ENCODE results near the gene NEMP1.
"Not testable (repeated sequence)": the region's sequence is repeated elsewhere in the genome, so short reads cannot be mapped to it uniquely, and the experiment has no call there.

NEMP1 gene

GRCh38 chr12:57057067-57057751 lies 21.4 kb downstream of the NEMP1 start:
- Histone ChIP-seq H3K9me3 (ENCODE audit: control insufficient read depth, insufficient read depth, low read length) (no peaks in the 10 kb centered on the region), H3K4me3 (ENCODE audit: low read depth, low read length) (no peak overlapping the region), H3K4me1 (ENCODE audit: control insufficient read depth, insufficient read depth, low read length) (no peaks in the 10 kb centered on the region), H3K27me3 (ENCODE audit: control insufficient read depth, insufficient read depth, low read length) (no peaks in the 10 kb centered on the region), H3K36me3 (ENCODE audit: control insufficient read depth, insufficient read depth, low read length) (peaks cover 33% of the 10 kb centered on the region), H3K9ac (ENCODE audit: low read depth, low read length) (no peak overlapping the region)

- no peaks in the 10 kb centered on the region for H3K27me3 ChIP-seq (ENCODE audit: control insufficient read depth, insufficient read depth, low read length)
- peaks cover 32% of the 10 kb centered on the region for H3K36me3 ChIP-seq (ENCODE audit: control insufficient read depth, insufficient read depth, low read length)
- H3K4me1 ChIP-seq (ENCODE audit: control insufficient read depth, insufficient read depth, low read length): no peaks in the 10 kb centered on the region
- no peak overlapping the region for H3K9ac ChIP-seq (ENCODE audit: low read depth, low read length)
- no peaks in the 10 kb centered on the region for H3K9me3 ChIP-seq (ENCODE audit: control insufficient read depth, insufficient read depth, low read length)
- no peak overlapping the region for H3K4me3 ChIP-seq (ENCODE audit: low read depth, low read length)
Observed at GRCh38 chr12:57055824-57056223, 22.8 kb downstream of the NEMP1 start.

DNA sequence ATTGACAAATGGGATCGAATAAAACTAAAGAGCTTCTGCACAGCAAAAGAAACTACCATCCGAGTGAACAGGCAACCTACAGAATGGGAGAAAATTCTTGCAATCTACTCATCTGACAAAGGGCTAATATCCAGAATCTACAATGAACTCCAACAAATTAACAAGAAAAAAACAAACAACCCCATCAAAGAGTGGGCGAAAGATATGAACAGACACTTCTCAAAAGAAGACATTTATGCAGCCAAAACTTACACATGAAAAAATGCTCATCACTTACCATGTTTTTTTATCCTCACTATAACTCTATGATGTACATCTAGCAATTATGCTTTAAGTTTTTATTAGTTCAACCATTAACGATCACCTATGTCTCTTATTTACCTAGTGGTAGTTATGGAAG lies 24.7 kb downstream of the NEMP1 start:
- H3K9me3 ChIP-seq (ENCODE audit: control insufficient read depth, insufficient read depth, low read length): not testable (repeated sequence)

DNA sequence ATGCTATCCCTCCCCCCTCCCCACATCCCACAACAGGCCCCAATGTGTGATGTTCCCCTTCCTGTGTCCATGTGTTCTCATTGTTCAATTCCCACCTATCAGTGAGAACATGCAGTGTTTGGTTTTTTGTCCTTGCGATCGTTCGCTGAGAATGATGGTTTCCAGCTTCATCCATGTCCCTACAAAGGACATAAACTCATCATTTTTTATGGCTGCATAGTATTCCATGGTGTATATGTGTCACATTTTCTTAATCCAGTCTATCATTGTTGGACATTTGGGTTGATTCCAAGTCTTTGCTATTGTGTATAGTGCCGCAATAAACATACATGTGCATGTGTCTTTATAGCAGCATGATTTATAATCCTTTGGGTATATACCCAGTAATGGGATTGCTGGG lies 25.4 kb downstream of the NEMP1 start:
- not testable (repeated sequence) for H3K27me3 ChIP-seq (ENCODE audit: control insufficient read depth, insufficient read depth, low read length); H3K9ac ChIP-seq (ENCODE audit: low read depth, low read length)

More for the DNA sequence above, 24.7 kb downstream of the NEMP1 start:
- not testable (repeated sequence) for H3K4me1 ChIP-seq (ENCODE audit: control insufficient read depth, insufficient read depth, low read length); H3K27me3 ChIP-seq (ENCODE audit: control insufficient read depth, insufficient read depth, low read length); H3K4me3 ChIP-seq (ENCODE audit: low read depth, low read length); H3K9ac ChIP-seq (ENCODE audit: low read depth, low read length)
- peaks cover 14% of the 10 kb centered on the region for H3K36me3 ChIP-seq (ENCODE audit: control insufficient read depth, insufficient read depth, low read length)

DNA sequence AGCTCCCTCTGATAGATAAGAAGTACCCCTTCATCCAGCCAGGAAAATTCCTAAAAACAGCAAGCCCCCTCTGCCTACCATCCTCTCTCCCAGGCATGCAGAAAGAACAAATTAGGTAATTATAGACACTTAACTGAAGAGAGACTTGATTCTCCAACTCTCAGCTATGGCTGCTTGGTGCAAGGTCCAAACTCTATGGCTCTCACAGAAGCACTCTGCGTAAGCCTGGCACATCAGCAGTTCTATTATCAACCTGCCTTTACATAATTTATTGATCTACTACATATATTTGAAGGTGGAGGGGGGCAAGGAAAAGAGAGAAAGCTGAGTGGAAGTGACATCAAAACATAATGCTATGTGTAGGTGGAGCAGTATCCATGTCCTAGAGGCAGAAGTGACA lies 27.6 kb downstream of the NEMP1 start:
- Histone ChIP-seq H3K9me3 (ENCODE audit: control insufficient read depth, insufficient read depth, low read length) (no peaks in the 10 kb centered on the region), H3K4me3 (ENCODE audit: low read depth, low read length) (no peak overlapping the region), H3K36me3 (ENCODE audit: control insufficient read depth, insufficient read depth, low read length) (no peaks in the 10 kb centered on the region), H3K27me3 (ENCODE audit: control insufficient read depth, insufficient read depth, low read length) (no peaks in the 10 kb centered on the region), H3K4me1 (ENCODE audit: control insufficient read depth, insufficient read depth, low read length) (no peaks in the 10 kb centered on the region), H3K9ac (ENCODE audit: low read depth, low read length) (no peak overlapping the region)

More for the DNA sequence above, 25.4 kb downstream of the NEMP1 start:
- not testable (repeated sequence) for H3K4me1 ChIP-seq (ENCODE audit: control insufficient read depth, insufficient read depth, low read length); H3K4me3 ChIP-seq (ENCODE audit: low read depth, low read length); H3K9me3 ChIP-seq (ENCODE audit: control insufficient read depth, insufficient read depth, low read length); H3K36me3 ChIP-seq (ENCODE audit: control insufficient read depth, insufficient read depth, low read length)

- H3K4me3 ChIP-seq (ENCODE audit: low read depth, low read length): no peak within 1 kb of the TSS
- H3K27me3 ChIP-seq (ENCODE audit: control insufficient read depth, insufficient read depth, low read length): no peaks in the 10 kb centered on the region
- H3K4me1 ChIP-seq (ENCODE audit: control insufficient read depth, insufficient read depth, low read length): no peaks in the 10 kb centered on the region
- H3K36me3 ChIP-seq (ENCODE audit: control insufficient read depth, insufficient read depth, low read length): no peaks in the 10 kb centered on the region
- no peak within 1 kb of the TSS for H3K9ac ChIP-seq (ENCODE audit: low read depth, low read length)
- H3K9me3 ChIP-seq (ENCODE audit: control insufficient read depth, insufficient read depth, low read length): no peaks in the 10 kb centered on the region
Observed at GRCh38 chr12:57049890-57050289, 28.7 kb downstream of the NEMP1 start, which contains the start of gene MYO1A. Gene MYO1A, minus strand, starts transcription at chr12:57050129. Its CDS starts 1,806 bp downstream, at chr12:57048323.

DNA sequence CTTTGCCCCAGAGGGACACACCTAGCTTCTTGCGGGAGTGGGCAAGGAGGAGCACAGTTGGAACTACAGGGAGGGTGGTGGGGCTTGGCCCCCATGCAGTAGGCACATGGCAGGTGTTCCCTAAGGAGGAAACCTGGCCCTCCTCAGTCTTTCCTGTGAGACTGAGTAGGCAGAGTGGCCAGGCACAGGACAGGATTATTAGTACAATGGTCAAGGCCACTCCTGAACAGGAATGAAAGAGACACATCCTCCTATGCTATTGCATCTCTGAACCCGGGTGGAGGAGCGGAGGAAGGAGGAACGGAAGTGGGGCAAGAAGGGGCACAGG lies 29.5 kb downstream of the NEMP1 start:
- Histone ChIP-seq H3K36me3 (ENCODE audit: control insufficient read depth, insufficient read depth, low read length) (no peaks in the 10 kb centered on the region), H3K9me3 (ENCODE audit: control insufficient read depth, insufficient read depth, low read length) (no peaks in the 10 kb centered on the region), H3K27me3 (ENCODE audit: control insufficient read depth, insufficient read depth, low read length) (no peaks in the 10 kb centered on the region)

DNA sequence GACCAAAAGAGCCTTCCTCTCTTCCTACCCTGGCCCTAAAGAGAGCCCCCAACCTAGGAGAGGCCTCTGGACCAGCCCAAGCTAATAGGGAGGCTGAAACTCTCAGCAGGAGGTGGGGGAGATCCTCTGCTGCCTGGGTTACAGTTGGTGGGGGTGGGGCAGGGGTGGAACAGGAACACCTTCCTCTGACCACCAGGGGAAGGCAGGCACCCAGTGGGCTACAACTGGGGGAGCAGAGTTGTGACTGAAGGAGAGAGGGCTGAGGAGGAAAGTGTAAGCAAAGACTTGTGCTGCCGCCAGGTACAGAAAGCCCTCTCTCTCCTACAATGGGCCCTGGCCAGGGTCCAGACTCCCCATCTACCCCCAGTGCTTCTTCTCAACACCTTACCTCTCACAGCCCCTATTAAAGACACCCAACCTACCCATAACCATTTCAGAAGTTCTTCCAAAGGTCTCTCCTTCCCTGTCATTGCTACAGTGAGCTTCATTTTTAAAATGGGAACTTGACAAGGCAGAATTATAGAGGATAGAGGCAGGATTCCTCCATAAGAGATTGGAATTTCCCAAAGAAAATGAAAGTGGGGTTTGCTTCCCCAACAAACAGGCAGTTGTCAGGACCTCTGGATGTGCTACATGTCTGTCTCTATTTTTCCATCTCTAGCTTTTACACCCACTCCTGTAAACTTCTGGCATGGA lies 30.0 kb downstream of the NEMP1 start:
- Histone ChIP-seq H3K36me3 (ENCODE audit: control insufficient read depth, insufficient read depth, low read length) (no peaks in the 10 kb centered on the region), H3K9ac (ENCODE audit: low read depth, low read length) (no peak overlapping the region), H3K4me1 (ENCODE audit: control insufficient read depth, insufficient read depth, low read length) (no peaks in the 10 kb centered on the region), H3K4me3 (ENCODE audit: low read depth, low read length) (no peak overlapping the region), H3K27me3 (ENCODE audit: control insufficient read depth, insufficient read depth, low read length) (no peaks in the 10 kb centered on the region), H3K9me3 (ENCODE audit: control insufficient read depth, insufficient read depth, low read length) (no peaks in the 10 kb centered on the region)

More for the DNA sequence above, 29.5 kb downstream of the NEMP1 start:
- Histone ChIP-seq H3K9ac (ENCODE audit: low read depth, low read length) (no peak overlapping the region), H3K4me3 (ENCODE audit: low read depth, low read length) (no peak overlapping the region), H3K4me1 (ENCODE audit: control insufficient read depth, insufficient read depth, low read length) (no peaks in the 10 kb centered on the region)

GRCh38 chr12:57047981-57048380 lies 30.6 kb downstream of the NEMP1 start:
- no peak overlapping the region for H3K4me3 ChIP-seq (ENCODE audit: low read depth, low read length)
- H3K36me3 ChIP-seq (ENCODE audit: control insufficient read depth, insufficient read depth, low read length): no peaks in the 10 kb centered on the region
- no peaks in the 10 kb centered on the region for H3K4me1 ChIP-seq (ENCODE audit: control insufficient read depth, insufficient read depth, low read length)
- no peak overlapping the region for H3K9ac ChIP-seq (ENCODE audit: low read depth, low read length)
- no peaks in the 10 kb centered on the region for H3K9me3 ChIP-seq (ENCODE audit: control insufficient read depth, insufficient read depth, low read length)
- H3K27me3 ChIP-seq (ENCODE audit: control insufficient read depth, insufficient read depth, low read length): no peaks in the 10 kb centered on the region

- Histone ChIP-seq H3K36me3 (ENCODE audit: control insufficient read depth, insufficient read depth, low read length) (no peaks in the 10 kb centered on the region), H3K9me3 (ENCODE audit: control insufficient read depth, insufficient read depth, low read length) (no peaks in the 10 kb centered on the region), H3K9ac (ENCODE audit: low read depth, low read length) (no peak overlapping the region), H3K4me1 (ENCODE audit: control insufficient read depth, insufficient read depth, low read length) (no peaks in the 10 kb centered on the region), H3K4me3 (ENCODE audit: low read depth, low read length) (no peak overlapping the region), H3K27me3 (ENCODE audit: control insufficient read depth, insufficient read depth, low read length) (no peaks in the 10 kb centered on the region)
Observed at GRCh38 chr12:57046947-57047890, 31.4 kb downstream of the NEMP1 start.

DNA sequence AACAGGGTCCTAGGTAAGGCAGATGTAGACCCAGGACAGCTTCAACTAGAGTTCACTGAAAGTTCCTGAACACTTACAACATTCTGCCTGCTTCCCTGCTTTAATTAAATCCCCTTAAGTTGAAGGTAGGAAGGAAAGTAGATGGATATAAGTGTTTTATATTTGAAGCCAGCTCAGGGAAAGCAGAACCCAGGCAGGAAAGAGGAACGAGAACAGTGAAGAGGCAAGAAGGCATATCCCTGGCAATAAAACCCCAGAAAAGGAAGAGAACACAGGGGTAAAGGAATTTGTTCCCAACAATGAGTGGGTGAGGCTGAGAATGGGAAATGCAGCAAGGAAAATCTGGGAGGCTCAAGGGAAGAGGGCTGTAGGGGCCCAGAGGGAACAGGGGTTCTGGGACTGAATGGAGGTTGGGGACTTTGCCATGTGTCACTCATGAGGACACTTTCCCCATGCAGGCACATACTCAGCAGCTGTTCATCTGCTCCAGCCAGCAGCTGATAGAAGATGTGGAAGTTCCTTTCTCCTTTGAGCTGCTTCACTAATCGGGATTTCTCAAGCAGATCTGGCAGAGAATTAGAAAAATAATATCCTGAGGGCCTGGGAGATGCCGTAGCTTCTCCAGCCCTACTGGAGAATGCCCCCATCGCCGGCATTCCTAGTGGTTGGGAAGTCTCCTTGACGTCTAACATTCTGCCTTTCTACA lies 32.4 kb downstream of the NEMP1 start:
- Histone ChIP-seq H3K27me3 (ENCODE audit: control insufficient read depth, insufficient read depth, low read length) (no peaks in the 10 kb centered on the region), H3K9ac (ENCODE audit: low read depth, low read length) (no peak overlapping the region), H3K4me3 (ENCODE audit: low read depth, low read length) (no peak overlapping the region), H3K36me3 (ENCODE audit: control insufficient read depth, insufficient read depth, low read length) (no peaks in the 10 kb centered on the region), H3K4me1 (ENCODE audit: control insufficient read depth, insufficient read depth, low read length) (no peaks in the 10 kb centered on the region), H3K9me3 (ENCODE audit: control insufficient read depth, insufficient read depth, low read length) (no peaks in the 10 kb centered on the region)

Measured in iPS-15b (cell line).